ENCODE data around the gene PCDHGB6. TPM values are rescaled to one million over a fixed set of nuclear protein-coding genes. Genes with fewer than 3 reads are reported as not detected.
"Not testable (repeated sequence)": the region's sequence is repeated elsewhere in the genome, so short reads cannot be mapped to it uniquely, and the experiment has no call there.

The PCDHGB6 gene
- total RNA-seq, 3 donors from 2014 or later (not counting 1 experiment from before 2014, with no cell fraction given): 2.1 to 5.9 (median 2.9) TPM

DNA sequence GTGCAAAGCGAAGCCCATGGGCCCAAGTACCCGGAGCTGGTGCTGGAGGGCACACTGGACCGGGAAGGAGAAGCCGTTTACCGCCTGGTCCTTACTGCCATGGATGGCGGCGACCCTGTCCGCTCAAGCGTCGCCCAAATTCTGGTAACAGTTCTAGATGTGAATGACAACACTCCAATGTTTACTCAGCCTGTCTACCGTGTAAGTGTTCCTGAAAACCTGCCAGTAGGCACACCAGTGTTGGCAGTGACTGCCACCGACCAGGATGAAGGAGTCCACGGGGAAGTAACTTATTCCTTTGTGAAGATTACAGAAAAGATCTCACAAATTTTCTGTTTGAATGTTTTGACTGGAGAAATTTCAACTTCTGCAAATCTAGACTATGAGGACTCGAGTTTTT is 33.2 kb upstream of the PCDHGB6 start:
- Mint-ChIP-seq H3K9me3 (no peaks in the 10 kb centered on the region), H3K4me1 (peaks cover 4 to 7% of the 10 kb centered on the region in 2 donors), H3K4me3 (no peak overlapping the region), H3K36me3 (no peaks in the 10 kb centered on the region), H3K27me3 (ENCODE audit: low read depth in 2 of 2) (peaks cover 45 to 62% of the 10 kb centered on the region in 2 donors), H3K27ac (no peak overlapping the region)
- Histone ChIP-seq H3K36me3 (ENCODE audit: control insufficient read depth, insufficient read depth, low read length) (no peaks in the 10 kb centered on the region), H3K27ac (ENCODE audit: low read length) (no peak overlapping the region), H3K4me1 (ENCODE audit: control insufficient read depth, insufficient read depth, low read length) (no peaks in the 10 kb centered on the region), H3K9me3 (ENCODE audit: control insufficient read depth, insufficient read depth, low read length) (peaks cover 42% of the 10 kb centered on the region), H3K27me3 (ENCODE audit: control insufficient read depth, insufficient read depth, low read length) (peaks cover 44% of the 10 kb centered on the region), H3K4me3 (ENCODE audit: low read length) (no peak overlapping the region)
- TF ChIP-seq, protein P1, sequence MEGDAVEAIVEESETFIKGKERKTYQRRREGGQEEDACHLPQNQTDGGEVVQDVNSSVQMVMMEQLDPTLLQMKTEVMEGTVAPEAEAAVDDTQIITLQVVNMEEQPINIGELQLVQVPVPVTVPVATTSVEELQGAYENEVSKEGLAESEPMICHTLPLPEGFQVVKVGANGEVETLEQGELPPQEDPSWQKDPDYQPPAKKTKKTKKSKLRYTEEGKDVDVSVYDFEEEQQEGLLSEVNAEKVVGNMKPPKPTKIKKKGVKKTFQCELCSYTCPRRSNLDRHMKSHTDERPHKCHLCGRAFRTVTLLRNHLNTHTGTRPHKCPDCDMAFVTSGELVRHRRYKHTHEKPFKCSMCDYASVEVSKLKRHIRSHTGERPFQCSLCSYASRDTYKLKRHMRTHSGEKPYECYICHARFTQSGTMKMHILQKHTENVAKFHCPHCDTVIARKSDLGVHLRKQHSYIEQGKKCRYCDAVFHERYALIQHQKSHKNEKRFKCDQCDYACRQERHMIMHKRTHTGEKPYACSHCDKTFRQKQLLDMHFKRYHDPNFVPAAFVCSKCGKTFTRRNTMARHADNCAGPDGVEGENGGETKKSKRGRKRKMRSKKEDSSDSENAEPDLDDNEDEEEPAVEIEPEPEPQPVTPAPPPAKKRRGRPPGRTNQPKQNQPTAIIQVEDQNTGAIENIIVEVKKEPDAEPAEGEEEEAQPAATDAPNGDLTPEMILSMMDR (IDR thresholded peaks at IDR 0.05): no peak
- intact Hi-C loops (cut with micrococcal nuclease): no loop called here
- WGBS (ENCODE audit: insufficient coverage): 61% methylated on average over 14 of the region's 14 CpGs
- ATAC-seq (no peak), DNase-seq (no peak)

DNA sequence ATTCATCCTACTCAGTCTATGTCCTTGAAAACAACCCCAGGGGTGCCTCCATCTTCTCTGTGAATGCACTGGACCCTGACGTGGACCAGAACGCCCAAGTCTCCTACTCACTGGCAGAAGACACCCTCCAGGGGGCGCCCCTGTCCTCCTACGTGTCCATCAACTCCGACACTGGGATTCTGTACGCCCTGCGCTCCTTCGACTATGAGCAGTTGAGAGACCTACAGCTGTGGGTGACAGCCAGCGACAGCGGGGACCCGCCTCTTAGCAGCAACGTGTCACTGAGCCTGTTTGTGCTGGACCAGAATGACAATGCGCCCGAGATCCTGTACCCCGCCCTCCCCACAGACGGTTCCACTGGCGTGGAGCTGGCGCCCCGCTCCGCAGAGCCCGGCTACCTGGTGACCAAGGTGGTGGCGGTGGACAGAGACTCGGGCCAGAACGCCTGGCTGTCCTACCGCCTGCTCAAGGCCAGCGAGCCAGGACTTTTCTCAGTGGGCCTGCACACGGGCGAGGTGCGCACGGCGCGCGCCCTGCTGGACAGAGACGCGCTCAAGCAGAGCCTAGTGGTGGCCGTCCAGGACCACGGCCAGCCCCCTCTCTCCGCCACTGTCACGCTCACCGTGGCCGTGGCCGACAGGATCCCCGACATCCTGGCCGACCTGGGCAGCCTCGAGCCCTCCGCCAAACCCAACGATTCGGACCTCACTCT is 32.2 kb upstream of the PCDHGB6 start:
- H3K4me1 ChIP-seq (ENCODE audit: control insufficient read depth, insufficient read depth, low read length); intact Hi-C loops (cut with micrococcal nuclease); H3K36me3 ChIP-seq (ENCODE audit: control insufficient read depth, insufficient read depth, low read length); H3K4me3 Mint-ChIP-seq; H3K27ac ChIP-seq (ENCODE audit: low read length); H3K27ac Mint-ChIP-seq; H3K36me3 Mint-ChIP-seq; H3K4me3 ChIP-seq (ENCODE audit: low read length); H3K4me1 Mint-ChIP-seq; H3K9me3 Mint-ChIP-seq; DNase-seq; ATAC-seq: not testable (repeated sequence)
- 54% methylated on average over 36 of the region's 48 CpGs for WGBS (ENCODE audit: insufficient coverage)
- peaks cover 35% of the 10 kb centered on the region for H3K9me3 ChIP-seq (ENCODE audit: control insufficient read depth, insufficient read depth, low read length)
- H3K27me3 ChIP-seq (ENCODE audit: control insufficient read depth, insufficient read depth, low read length): peaks cover 38% of the 10 kb centered on the region
- H3K27me3 Mint-ChIP-seq (ENCODE audit: low read depth in 2 of 2): peaks cover 45 to 60% of the 10 kb centered on the region in 2 donors

DNA sequence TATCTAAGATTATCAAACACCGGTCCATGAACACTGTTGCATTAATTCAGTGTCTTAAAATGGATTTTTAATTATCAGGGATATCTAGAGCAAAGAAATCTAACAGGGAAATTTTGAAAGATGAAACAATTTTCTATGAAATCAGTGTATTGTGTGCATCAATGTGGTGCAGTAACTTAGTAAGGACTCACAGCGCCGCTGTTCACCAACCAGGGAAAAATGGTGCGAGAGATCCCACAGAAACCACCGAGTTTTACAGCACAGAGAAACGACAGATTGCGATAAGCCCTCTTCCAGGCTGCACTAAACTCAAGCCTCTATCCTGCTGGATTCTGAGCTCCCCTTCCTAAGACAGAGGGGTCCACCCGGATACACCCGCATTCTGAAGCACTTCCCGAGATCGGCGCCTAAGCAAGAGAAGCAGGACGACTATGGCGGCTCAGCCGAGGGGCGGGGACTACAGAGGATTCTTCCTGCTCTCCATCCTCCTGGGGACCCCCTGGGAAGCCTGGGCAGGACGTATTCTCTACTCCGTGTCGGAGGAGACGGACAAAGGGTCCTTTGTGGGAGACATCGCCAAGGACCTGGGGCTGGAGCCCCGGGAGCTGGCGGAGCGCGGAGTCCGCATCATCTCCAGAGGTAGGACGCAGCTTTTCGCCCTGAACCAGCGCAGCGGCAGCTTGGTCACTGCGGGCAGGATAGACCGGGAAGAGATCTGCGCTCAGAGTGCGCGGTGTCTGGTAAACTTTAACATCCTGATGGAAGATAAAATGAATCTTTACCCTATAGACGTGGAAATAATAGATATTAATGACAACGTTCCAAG is 25.1 kb upstream of the PCDHGB6 start, which contains the start of gene PCDHGA7:
TSS of gene PCDHGA7 (plus strand) at position 274 of the 826 bp plus-strand sequence. CDS start at position 432, 158 bp downstream.
- H3K4me1 ChIP-seq (ENCODE audit: control insufficient read depth, insufficient read depth, low read length): peaks cover 4% of the 10 kb centered on the region
- peaks cover 48% of the 10 kb centered on the region for H3K27me3 ChIP-seq (ENCODE audit: control insufficient read depth, insufficient read depth, low read length)
- Mint-ChIP-seq H3K27me3 (ENCODE audit: low read depth in 2 of 2) (peaks cover 63 to 80% of the 10 kb centered on the region in 2 donors), H3K27ac (no peak within 1 kb of the TSS), H3K9me3 (peaks cover 0 to 3% of the 10 kb centered on the region in 2 donors), H3K4me3 (peak within 1 kb of the TSS; percentile 28), H3K4me1 (peaks cover 0 to 8% of the 10 kb centered on the region in 2 donors), H3K36me3 (no peaks in the 10 kb centered on the region)
- TF ChIP-seq, protein P1 (IDR thresholded peaks at IDR 0.05): no peak
- no peaks in the 10 kb centered on the region for H3K36me3 ChIP-seq (ENCODE audit: control insufficient read depth, insufficient read depth, low read length)
- peak within 1 kb of the TSS; percentile 9 for H3K4me3 ChIP-seq (ENCODE audit: low read length)
- peak in 1 of 2 donors; percentile 12 for DNase-seq
- intact Hi-C loops (cut with micrococcal nuclease): no loop called here
- WGBS (ENCODE audit: insufficient coverage): 24% methylated on average over 37 of the region's 37 CpGs
- peaks cover 26% of the 10 kb centered on the region for H3K9me3 ChIP-seq (ENCODE audit: control insufficient read depth, insufficient read depth, low read length)
- no peak within 1 kb of the TSS for H3K27ac ChIP-seq (ENCODE audit: low read length)
- ATAC-seq: peak in 2 of 3 donors; percentile 46 to 50

DNA sequence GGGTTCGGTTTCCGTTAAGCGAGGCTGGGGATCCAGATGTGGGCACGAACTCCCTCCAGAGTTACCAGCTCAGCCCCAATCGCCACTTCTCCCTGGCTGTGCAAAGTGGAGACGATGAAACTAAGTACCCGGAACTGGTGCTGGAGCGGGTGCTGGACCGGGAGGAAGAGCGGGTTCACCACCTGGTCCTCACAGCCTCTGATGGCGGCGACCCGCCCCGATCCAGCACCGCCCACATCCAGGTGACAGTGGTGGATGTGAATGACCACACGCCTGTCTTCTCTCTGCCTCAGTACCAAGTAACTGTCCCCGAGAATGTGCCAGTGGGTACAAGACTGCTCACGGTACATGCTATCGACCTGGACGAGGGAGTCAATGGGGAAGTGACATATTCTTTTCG is 24.5 kb upstream of the PCDHGB6 start:
- Mint-ChIP-seq H3K4me1 (peaks cover 0 to 8% of the 10 kb centered on the region in 2 donors), H3K9me3 (peaks cover 0 to 3% of the 10 kb centered on the region in 2 donors), H3K27me3 (ENCODE audit: low read depth in 2 of 2) (peaks cover 65 to 80% of the 10 kb centered on the region in 2 donors), H3K27ac (no peak overlapping the region), H3K36me3 (no peaks in the 10 kb centered on the region), H3K4me3 (no peak overlapping the region)
- TF ChIP-seq, protein P1 (IDR thresholded peaks at IDR 0.05): no peak
- H3K4me3 ChIP-seq (ENCODE audit: low read length): no peak overlapping the region
- peaks cover 4% of the 10 kb centered on the region for H3K4me1 ChIP-seq (ENCODE audit: control insufficient read depth, insufficient read depth, low read length)
- no peak for ATAC-seq
- 43% methylated on average over 21 of the region's 21 CpGs for WGBS (ENCODE audit: insufficient coverage)
- no peaks in the 10 kb centered on the region for H3K36me3 ChIP-seq (ENCODE audit: control insufficient read depth, insufficient read depth, low read length)
- intact Hi-C loops (cut with micrococcal nuclease): no loop called here
- peaks cover 50% of the 10 kb centered on the region for H3K27me3 ChIP-seq (ENCODE audit: control insufficient read depth, insufficient read depth, low read length)
- no peak for DNase-seq
- peaks cover 27% of the 10 kb centered on the region for H3K9me3 ChIP-seq (ENCODE audit: control insufficient read depth, insufficient read depth, low read length)
- H3K27ac ChIP-seq (ENCODE audit: low read length): no peak overlapping the region
